Stimulated activated naive B cell treated with anti-CD40 and anti-IgM and Interleukin-4, amounts not matched to agents 10 μg/mL and 1 μg/mL and 100 μg/mL, for 72 hours (primary cell): ENCODE data around the gene RBM33.

Source experiments
- ATAC-seq, 2 donors: fragments of 150-1000 bp; cut with Tn5 transposase; replicated peaks; 2 replicates each; pipeline ENCODE4 v1.10.0; 2021; ENCODE audit warnings: moderate library complexity in 1 of 2
- DNase-seq: peaks from one replicate; pipeline ENCODE4 v3.0.0; 2021
- H3K27ac Mint-ChIP-seq: one replicate; pipeline ENCODE4 v1.8.0; 2022; ENCODE audit warnings: mild to moderate bottlenecking, mixed read lengths
- H3K27me3 Mint-ChIP-seq, 2 donors: one replicate each; pipeline ENCODE4 v1.8.0; 2022; ENCODE audit warnings: mixed read lengths in 2 of 2
- H3K36me3 Mint-ChIP-seq, 2 donors: one replicate each; pipeline ENCODE4 v1.8.0; 2022; ENCODE audit warnings: mixed read lengths in 2 of 2, mild to moderate bottlenecking in 1 of 2
- H3K4me1 Mint-ChIP-seq, 2 donors: one replicate each; pipeline ENCODE4 v1.8.0; 2022; ENCODE audit warnings: mixed read lengths in 2 of 2, mild to moderate bottlenecking in 1 of 2
- H3K4me3 Mint-ChIP-seq, 2 donors: one replicate each; pipeline ENCODE4 v1.8.0; 2022; ENCODE audit warnings: mild to moderate bottlenecking in 2 of 2, mixed read lengths in 2 of 2, moderate library complexity in 1 of 2
- H3K9me3 Mint-ChIP-seq, 2 donors: one replicate each; pipeline ENCODE4 v1.8.0; 2022; ENCODE audit warnings: mixed read lengths in 2 of 2, mild to moderate bottlenecking in 1 of 2

The RBM33 gene

DNA sequence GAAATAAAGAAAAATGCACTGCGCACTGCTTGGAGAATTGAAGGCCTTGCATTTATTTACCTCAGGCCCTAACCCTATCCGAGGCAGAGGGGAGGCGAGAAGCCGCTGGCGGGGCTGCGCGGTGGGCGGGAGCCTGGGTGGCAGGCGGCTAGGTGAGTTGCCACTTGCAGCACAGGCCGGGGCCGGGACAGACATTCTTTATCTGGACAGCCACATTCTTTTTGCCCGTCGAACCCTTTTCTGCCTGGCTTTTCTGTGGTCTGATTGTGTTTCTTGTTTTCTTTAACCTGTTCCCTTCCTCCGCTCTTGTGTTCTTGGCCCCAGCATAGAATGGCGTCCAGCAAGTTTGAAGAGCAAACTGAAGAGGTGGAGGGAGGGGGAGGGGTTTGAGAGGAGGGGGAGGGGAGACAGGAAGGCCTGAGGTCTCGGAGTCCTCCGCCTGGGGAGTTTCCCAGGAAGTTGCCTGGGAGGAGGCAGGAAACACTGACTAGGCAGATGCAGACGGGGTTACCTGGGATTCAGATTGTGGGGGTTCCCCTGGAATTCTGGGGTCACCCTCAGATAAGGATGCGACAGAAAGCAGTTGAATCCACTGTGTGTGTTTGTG lies 162.7 kb downstream of the RBM33 start:
- H3K27me3 Mint-ChIP-seq, result peaks cover 60 to 72% of the 10 kb centered on the region in 2 donors
- DNase-seq (no peak), ATAC-seq (no peak)
- H3K27ac Mint-ChIP-seq, result peak overlapping the region; percentile 67
- H3K4me3 Mint-ChIP-seq, result peak overlapping the region in 1 of 2 donors; percentile 17
- H3K36me3 Mint-ChIP-seq, result no peaks in the 10 kb centered on the region
- H3K4me1 Mint-ChIP-seq, result peaks cover 28 to 63% of the 10 kb centered on the region in 2 donors
- no peaks in the 10 kb centered on the region for H3K9me3 Mint-ChIP-seq

DNA sequence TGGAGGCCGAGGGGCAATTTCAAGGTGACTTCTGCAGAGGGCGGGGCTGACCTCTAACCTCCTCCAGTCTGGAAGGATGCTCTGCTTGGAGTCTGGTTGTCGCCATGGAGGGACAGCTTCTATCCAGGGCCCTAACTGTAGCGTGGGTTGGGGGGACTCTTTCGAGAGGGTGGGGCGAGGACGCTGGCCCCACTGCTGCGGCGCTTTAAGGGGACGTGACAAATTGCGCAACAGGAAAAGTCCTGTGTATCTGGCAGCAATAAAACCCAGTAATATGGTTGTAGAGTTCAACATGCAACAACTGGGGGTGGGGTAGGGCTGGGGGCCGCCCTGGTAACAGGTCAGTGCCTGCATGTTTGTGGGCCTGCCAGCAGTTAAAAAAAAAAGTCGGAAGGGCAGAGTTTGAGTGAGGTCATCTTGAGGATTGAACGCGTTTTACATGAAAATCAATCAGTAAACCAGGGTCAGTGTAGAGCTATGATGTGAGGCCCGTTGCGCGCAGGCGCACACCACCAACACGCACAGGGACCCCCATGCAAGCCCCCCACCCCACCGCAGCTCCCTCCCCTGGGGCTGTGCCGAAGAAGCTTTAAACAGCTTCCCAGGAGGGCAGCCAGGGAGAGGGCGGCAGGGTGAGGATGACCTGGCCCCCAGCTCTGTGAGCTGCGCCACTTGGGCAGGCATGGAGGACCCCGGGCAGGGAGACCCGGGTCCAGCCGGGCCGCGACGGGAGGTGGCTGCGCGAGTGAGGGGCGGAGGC lies 163.5 kb downstream of the RBM33 start:
- Mint-ChIP-seq H3K27ac (peak overlapping the region; percentile 67), H3K4me1 (peaks cover 30 to 69% of the 10 kb centered on the region in 2 donors), H3K36me3 (no peaks in the 10 kb centered on the region), H3K27me3 (peaks cover 63 to 75% of the 10 kb centered on the region in 2 donors), H3K4me3 (peak overlapping the region; percentile 17 to 32), H3K9me3 (no peaks in the 10 kb centered on the region)
- DNase-seq, result no peak
- ATAC-seq, result no peak

DNA sequence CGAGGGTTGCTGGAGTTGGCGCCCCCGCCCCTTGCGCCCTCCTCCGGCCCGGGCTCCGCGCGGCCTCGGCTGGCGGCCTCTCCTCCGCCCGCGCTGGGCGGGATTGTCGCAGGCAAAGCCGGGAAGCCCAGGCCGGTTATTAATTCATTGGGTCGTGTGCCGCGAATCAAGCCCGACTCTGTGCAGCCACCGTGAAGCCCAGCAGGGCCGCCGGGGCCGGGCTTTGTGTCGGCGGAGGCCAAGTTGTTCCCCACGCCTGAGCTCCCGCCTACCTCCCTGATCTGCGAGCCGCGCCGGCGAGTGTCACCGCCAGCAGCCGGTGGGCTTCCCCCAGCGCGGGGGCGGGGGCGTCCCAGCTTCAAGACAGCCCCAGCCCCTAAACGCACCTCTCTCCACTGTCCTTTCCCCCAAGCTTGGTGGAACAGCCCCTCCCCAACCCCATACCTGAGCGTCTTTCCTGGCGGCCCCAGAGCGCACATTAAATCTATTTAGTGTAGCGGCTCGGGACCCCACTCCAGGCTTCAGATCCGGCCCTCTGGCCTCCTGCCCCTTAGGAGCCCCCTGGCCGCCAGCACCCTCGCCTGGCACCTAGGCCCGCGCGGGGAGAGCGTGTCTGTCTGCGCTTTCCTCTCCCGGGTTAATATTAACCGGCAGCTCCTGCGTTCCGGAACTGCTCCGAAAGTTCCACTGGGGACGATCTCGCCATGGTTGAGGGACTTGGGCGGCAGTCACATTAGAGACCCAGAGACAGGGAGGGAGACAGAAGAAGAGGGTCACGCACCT lies 164.3 kb downstream of the RBM33 start:
- H3K27me3 Mint-ChIP-seq, result peaks cover 64 to 75% of the 10 kb centered on the region in 2 donors
- no peaks in the 10 kb centered on the region for H3K9me3 Mint-ChIP-seq
- peaks cover 28 to 66% of the 10 kb centered on the region in 2 donors for H3K4me1 Mint-ChIP-seq
- H3K36me3 Mint-ChIP-seq, result no peaks in the 10 kb centered on the region
- peak overlapping the region; percentile 34 for H3K27ac Mint-ChIP-seq
- ATAC-seq (peak; percentile 26 to 36), DNase-seq (no peak)
- peak overlapping the region; percentile 37 to 60 for H3K4me3 Mint-ChIP-seq

DNA sequence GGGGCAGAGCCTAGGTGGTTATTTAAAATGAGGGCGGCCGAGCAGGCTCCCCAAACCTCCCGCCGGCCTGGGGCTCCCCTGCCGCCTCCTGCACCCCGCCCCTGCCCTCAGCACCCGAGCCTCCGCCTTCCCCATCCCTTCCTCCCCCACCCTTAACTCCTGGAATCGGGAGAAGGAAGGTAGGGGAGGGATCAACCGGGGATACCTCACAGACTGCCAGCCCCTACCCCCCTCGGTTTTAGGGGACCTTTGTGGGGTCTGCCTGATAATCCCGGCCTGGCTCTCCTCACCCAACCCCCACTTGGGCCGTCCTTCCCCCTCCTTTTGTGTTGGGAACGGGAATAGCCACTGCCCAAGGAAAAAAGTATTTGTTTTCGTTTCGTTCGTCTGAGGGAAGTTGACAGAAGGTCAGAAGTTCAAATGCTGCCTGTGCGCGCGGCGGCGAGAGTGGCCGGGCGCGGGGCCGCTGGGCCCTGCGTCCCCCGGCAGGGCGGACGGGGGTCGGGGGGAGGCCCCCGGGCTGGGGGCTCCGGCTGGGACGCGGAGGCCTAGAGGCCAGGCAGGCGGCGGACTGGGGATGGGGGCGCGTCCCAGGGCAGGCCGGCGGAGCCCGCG lies 165.0 kb downstream of the RBM33 start:
- Mint-ChIP-seq H3K27me3 (peaks cover 69 to 77% of the 10 kb centered on the region in 2 donors), H3K9me3 (no peaks in the 10 kb centered on the region), H3K27ac (peak overlapping the region; percentile 84), H3K4me1 (peaks cover 28 to 62% of the 10 kb centered on the region in 2 donors), H3K4me3 (peak overlapping the region; percentile 72 to 74), H3K36me3 (no peaks in the 10 kb centered on the region)
- DNase-seq, result no peak
- ATAC-seq, result no peak

DNA sequence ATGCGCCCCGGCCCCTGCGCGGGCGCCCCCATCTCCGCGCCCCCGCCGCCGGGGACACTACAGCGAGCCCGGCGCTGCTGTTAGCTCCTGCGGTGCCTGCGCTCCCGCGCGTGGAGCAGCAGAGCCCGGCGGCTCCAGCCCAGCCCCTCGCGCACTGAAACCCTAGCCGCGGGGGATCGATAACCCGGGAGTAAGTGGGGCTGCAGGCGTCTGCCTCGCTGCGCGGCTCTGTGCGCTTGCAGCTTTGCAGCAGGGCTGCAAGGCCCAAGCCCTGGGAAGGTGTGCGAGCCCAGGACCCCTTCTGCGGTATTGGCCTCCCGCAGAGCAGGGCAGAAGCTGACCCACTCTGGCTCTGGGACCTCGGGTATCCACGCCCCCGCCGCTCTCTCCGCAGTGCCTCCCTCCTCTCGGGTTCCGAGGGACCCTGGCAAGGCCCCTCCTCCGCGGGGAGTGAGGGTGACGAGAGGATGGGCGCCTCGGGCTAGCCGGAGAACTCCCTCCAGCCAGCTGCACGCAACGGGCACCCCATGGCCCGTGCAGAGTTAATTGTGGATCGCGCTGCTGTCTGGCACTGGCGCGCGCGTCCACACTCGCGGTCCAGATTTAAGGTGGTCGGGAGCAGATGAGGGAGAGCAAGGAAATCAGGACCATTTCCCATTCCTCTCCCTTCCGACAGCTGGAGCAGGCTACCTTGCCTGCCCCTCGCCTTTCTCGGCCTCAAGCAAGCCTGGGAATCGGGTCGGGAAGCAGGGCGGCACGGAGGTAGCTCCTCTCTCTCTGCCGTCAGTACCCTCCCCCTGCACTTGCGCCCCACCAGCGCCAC lies 165.7 kb downstream of the RBM33 start:
- peaks cover 28 to 60% of the 10 kb centered on the region in 2 donors for H3K4me1 Mint-ChIP-seq
- peak overlapping the region in 1 of 2 donors; percentile 13 for H3K4me3 Mint-ChIP-seq
- H3K27ac Mint-ChIP-seq, result no peak overlapping the region
- DNase-seq (no peak), ATAC-seq (no peak)
- H3K36me3 Mint-ChIP-seq, result no peaks in the 10 kb centered on the region
- H3K9me3 Mint-ChIP-seq, result no peaks in the 10 kb centered on the region
- peaks cover 75 to 81% of the 10 kb centered on the region in 2 donors for H3K27me3 Mint-ChIP-seq

DNA sequence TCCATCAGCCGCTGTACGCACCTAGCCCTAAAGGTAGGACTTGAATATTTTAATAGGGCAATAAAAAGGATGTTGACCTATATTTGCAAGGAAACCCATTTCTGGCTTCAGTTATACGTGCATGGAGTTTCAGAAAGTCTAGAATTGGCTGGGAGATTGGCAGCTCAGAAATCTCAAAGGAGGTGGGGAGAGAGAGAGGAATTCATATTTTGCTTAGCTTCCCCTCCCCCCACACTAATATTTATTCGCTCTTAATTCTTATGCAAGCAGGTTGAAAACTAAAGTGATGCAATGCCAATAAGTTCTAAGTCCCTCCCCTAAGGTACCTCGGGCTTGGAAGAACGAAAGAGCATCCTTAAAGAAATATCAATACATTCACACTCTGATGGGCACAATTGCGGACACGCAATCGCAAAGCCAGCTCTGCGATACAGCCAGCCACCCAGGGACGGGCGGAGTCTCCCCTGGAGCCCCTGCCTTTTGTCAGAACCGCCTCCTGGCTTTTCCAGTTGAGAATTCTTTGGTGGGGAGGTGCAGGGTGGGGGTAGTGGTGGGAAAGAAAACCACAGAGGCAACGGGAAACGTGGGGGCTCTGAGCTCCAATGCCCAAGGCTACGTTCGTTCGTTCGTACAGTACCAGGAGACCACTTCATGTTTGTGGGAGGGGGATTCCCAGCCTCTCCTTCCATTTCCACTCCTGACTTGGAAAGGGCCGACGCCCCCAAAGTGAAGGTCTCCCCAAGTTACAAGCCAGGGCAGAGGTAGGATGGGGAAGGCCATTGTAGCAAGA lies 166.5 kb downstream of the RBM33 start:
- Mint-ChIP-seq H3K27me3 (peaks cover 83 to 89% of the 10 kb centered on the region in 2 donors), H3K4me1 (peaks cover 30 to 59% of the 10 kb centered on the region in 2 donors), H3K36me3 (no peaks in the 10 kb centered on the region), H3K9me3 (no peaks in the 10 kb centered on the region), H3K27ac (no peak overlapping the region), H3K4me3 (peak overlapping the region in 1 of 2 donors; percentile 77)
- DNase-seq, result no peak
- ATAC-seq, result no peak

DNA sequence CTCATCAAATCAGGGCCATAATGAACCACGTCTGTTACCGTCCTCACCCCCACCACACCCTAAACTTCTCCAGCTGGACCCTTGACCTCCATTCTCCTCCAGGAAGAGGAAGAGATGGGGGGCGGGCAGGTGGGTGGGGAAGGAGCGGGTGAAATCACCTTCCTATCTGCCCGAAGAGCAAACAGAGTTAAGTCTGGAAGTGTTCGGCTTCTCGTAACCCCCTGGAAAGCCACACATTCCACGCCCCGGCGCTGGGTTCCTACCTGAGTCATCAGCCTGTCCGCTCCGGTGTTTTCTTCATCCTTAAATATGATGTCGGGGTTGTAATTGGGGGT lies 167.1 kb downstream of the RBM33 start:
- peak overlapping the region; percentile 87 for H3K27ac Mint-ChIP-seq
- peaks cover 80 to 87% of the 10 kb centered on the region in 2 donors for H3K27me3 Mint-ChIP-seq
- H3K4me1 Mint-ChIP-seq, result peaks cover 26 to 53% of the 10 kb centered on the region in 2 donors
- no peak for ATAC-seq
- no peak for DNase-seq
- H3K36me3 Mint-ChIP-seq, result no peaks in the 10 kb centered on the region
- no peaks in the 10 kb centered on the region for H3K9me3 Mint-ChIP-seq
- peak overlapping the region; percentile 75 to 77 for H3K4me3 Mint-ChIP-seq

DNA sequence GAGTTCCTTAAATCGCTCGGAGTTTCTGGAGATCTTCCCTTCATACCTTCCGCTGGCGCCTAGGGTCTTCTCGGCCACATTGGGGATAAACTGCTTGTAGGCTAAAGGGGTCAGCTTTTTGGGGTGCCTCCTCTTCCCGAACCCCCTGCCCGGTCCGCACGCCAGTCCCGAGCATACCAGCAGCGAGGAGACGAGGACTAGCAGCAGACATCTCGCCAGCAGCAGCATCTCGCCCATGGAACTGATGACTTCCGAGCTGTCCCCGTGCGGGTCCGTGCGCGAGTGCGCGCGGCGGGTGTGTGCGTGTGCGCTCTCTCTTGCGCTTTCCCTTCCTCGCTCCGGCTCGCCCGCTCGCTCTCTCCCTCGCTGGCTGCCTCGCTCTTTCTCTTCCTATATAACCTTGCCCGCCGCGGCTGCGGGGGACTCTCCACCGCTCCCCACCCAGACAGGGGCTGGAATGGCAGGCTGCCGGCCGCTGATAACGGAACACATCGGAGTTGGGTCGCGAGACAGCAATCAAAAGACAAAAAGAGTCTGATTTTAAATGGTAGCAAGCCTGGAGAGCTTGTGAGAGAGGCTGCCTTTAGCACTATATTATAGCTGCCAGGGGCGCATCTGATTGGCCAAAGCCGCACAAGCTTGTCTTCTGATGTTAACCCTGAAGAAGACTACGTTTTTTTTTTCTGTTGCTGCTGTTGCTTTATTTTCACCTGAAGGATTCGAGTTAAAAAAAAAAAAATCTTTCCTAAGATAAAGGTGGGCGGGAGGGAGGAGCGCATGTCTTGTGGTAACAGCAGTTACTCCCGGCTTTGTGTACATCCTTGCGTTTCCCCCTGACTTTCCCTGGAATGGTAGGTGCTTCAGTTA lies 167.7 kb downstream of the RBM33 start, which contains the start of gene SHH:
SHH (minus strand) TSS at position 569 of the 867 bp plus-strand sequence; CDS start at position 228, 341 bp downstream.
- H3K27me3 Mint-ChIP-seq, result peaks cover 80 to 87% of the 10 kb centered on the region in 2 donors
- H3K4me3 Mint-ChIP-seq, result peak within 1 kb of the TSS; percentile 75 to 77
- H3K4me1 Mint-ChIP-seq, result peaks cover 25 to 47% of the 10 kb centered on the region in 2 donors
- peak within 1 kb of the TSS; percentile 87 for H3K27ac Mint-ChIP-seq
- DNase-seq (no peak), ATAC-seq (no peak)
- no peaks in the 10 kb centered on the region for H3K36me3 Mint-ChIP-seq
- H3K9me3 Mint-ChIP-seq, result peaks cover 0 to 1% of the 10 kb centered on the region in 2 donors

DNA sequence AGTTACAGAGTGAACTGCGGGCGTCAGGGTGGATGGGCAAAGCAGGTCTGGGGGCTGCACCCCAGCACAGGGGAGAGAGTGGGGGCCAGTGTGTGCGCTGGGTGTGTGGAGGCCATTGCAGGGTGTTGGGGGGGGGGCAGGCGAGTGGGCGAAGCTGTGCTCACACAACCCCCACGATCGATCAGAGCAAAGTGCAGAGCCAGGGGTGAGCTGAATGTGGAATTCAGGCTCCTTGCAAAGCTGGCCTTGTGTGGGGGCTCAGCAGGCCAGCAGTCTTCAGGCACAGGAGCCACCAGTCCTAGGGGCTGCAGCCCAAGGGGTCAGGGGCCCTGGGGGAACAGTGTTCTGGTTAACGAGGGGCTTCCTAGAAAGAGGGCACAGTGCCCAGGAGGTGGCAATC lies 168.7 kb downstream of the RBM33 start:
- H3K4me3 Mint-ChIP-seq, result no peak overlapping the region
- H3K9me3 Mint-ChIP-seq, result peaks cover 0 to 1% of the 10 kb centered on the region in 2 donors
- DNase-seq (no peak), ATAC-seq (no peak)
- no peaks in the 10 kb centered on the region for H3K36me3 Mint-ChIP-seq
- peaks cover 22 to 38% of the 10 kb centered on the region in 2 donors for H3K4me1 Mint-ChIP-seq
- peaks cover 75 to 82% of the 10 kb centered on the region in 2 donors for H3K27me3 Mint-ChIP-seq
- no peak overlapping the region for H3K27ac Mint-ChIP-seq

DNA sequence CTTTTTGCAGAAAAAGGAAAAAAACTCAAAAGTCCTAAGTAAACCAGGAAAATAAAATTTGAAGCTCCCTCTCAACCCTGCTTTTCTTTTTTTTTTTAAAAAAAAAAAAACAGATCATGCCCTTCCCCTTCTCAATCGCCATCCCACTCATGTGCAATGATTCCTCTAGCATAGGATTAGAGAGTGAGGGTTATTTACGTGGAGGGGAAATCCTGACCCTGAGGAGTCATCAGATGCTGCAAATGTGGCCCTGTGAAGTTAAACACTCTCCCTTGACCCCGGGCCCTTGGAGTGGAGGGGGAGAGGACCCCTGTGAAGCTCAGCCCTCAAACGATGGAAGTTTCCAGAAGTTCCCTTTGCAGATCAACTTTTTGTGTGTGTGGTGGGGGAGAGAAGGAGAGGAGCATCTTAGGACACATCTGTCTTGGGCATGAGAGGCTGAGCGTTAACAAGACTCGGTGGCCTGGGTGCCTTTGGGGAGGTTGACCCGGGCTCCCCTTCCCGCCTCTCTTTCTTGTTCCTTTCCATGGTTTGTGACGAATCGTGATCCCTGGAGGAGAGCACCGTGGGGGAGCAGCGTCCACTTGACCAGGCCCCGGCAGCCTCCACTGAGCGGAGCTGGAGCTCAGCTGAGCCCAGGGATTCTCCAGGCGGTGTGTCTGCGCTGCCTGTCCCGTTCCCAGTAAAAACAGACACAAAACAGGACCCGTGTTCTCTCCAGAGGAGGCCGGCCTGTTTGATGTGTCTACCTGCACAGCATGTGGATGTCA lies 169.3 kb downstream of the RBM33 start:
- H3K4me3 Mint-ChIP-seq, result no peak overlapping the region
- no peak overlapping the region for H3K27ac Mint-ChIP-seq
- no peaks in the 10 kb centered on the region for H3K36me3 Mint-ChIP-seq
- peaks cover 20 to 35% of the 10 kb centered on the region in 2 donors for H3K4me1 Mint-ChIP-seq
- no peak for DNase-seq
- H3K27me3 Mint-ChIP-seq, result peaks cover 77 to 84% of the 10 kb centered on the region in 2 donors
- ATAC-seq, result no peak
- peaks cover 0 to 1% of the 10 kb centered on the region in 2 donors for H3K9me3 Mint-ChIP-seq

DNA sequence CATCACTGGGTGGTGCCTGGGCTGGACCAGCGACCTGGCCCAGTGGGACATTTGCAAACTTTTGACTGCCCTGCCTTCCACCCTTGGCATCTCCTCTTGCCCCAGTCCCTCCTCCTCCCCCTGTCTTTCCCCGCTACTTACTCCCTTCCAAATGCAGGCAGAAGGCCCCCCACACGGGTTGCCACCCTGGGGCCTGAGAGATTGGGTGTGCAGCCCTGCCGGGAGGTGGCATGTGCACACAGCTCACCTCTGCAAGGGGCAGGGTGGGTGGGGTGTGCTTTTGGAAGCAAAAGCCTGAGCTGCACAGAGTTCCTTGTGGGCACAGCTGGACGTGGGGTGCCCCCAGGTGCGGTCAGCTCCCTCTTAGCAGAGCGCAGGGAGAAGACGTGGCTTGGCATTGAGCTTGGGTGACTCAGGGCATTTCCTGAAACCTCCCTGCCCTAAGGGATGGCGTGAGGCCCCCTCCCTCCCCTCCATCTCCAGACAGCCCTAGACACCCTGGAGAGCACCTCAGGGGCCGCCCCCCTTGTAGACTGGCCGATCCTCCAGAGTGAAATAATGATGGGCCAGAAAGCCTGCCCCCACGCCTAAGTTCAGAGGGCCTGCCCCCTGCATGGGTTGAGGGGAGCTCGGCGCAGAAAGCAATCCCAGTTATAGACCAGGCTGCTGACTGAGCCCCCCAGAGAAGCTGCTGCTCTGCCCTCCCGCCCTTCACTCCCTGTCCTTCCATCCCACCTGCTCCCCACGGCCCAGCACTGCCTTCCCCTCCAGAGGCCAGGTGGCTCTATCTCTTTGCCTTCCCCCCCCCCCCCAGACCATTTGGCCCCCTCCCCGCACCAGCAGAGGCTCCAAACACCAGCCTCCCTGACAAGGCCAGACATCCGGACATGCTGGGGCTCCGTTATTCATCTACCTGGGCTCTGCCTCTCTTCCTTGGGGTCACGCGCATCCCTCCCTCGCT lies 170.1 kb downstream of the RBM33 start:
- peaks cover 0 to 1% of the 10 kb centered on the region in 2 donors for H3K9me3 Mint-ChIP-seq
- peaks cover 77 to 84% of the 10 kb centered on the region in 2 donors for H3K27me3 Mint-ChIP-seq
- ATAC-seq, result peak; percentile 8 to 10
- no peak for DNase-seq
- H3K36me3 Mint-ChIP-seq, result no peaks in the 10 kb centered on the region
- no peak overlapping the region for H3K27ac Mint-ChIP-seq
- H3K4me1 Mint-ChIP-seq, result peaks cover 14 to 27% of the 10 kb centered on the region in 2 donors
- no peak overlapping the region for H3K4me3 Mint-ChIP-seq
